ENCODE measurements around the gene KDM1B.

Gene KDM1B

DNA sequence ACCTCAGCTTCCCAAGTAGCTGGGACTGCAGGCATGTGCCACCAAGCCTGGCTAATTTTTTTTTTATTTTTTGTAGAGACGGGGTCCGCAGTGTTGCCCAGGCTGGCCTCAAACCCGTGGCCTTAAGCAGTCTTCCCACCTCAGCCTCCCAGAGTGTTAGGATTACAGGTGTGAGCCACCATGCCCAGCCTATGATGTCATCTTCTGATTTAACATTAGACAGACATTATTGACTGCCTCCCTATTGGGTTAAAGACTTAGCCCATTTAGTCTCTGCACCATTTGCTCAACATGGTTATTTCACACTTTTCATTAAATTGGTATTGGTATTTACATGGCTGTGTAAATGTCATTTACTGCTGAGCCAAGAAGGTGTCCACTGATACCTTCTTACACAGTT, 63.0 kb downstream of the KDM1B start:
- no peak for TF ChIP-seq FOXP2 (optimal IDR thresholded peaks at IDR 0.05; ENCODE audit: borderline replicate concordance, extremely low read depth, extremely low read length, insufficient read depth)
- TF ChIP-seq, protein P1, sequence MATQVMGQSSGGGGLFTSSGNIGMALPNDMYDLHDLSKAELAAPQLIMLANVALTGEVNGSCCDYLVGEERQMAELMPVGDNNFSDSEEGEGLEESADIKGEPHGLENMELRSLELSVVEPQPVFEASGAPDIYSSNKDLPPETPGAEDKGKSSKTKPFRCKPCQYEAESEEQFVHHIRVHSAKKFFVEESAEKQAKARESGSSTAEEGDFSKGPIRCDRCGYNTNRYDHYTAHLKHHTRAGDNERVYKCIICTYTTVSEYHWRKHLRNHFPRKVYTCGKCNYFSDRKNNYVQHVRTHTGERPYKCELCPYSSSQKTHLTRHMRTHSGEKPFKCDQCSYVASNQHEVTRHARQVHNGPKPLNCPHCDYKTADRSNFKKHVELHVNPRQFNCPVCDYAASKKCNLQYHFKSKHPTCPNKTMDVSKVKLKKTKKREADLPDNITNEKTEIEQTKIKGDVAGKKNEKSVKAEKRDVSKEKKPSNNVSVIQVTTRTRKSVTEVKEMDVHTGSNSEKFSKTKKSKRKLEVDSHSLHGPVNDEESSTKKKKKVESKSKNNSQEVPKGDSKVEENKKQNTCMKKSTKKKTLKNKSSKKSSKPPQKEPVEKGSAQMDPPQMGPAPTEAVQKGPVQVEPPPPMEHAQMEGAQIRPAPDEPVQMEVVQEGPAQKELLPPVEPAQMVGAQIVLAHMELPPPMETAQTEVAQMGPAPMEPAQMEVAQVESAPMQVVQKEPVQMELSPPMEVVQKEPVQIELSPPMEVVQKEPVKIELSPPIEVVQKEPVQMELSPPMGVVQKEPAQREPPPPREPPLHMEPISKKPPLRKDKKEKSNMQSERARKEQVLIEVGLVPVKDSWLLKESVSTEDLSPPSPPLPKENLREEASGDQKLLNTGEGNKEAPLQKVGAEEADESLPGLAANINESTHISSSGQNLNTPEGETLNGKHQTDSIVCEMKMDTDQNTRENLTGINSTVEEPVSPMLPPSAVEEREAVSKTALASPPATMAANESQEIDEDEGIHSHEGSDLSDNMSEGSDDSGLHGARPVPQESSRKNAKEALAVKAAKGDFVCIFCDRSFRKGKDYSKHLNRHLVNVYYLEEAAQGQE (IDR thresholded peaks at IDR 0.05; ENCODE audit: insufficient read depth in 1 of 2, low read depth in 2 of 2, low read length in 2 of 2): no peak
- TF ChIP-seq SIN3A (IDR thresholded peaks at IDR 0.05; ENCODE audit: borderline replicate concordance, insufficient read depth, low read length): no peak
- no peak for TF ChIP-seq POLR2AphosphoS5 (IDR thresholded peaks at IDR 0.05; ENCODE audit: low read depth, low read length)
- TF ChIP-seq TAF1 (IDR thresholded peaks at IDR 0.05; ENCODE audit: borderline replicate concordance, insufficient read depth, low read length): no peak

DNA sequence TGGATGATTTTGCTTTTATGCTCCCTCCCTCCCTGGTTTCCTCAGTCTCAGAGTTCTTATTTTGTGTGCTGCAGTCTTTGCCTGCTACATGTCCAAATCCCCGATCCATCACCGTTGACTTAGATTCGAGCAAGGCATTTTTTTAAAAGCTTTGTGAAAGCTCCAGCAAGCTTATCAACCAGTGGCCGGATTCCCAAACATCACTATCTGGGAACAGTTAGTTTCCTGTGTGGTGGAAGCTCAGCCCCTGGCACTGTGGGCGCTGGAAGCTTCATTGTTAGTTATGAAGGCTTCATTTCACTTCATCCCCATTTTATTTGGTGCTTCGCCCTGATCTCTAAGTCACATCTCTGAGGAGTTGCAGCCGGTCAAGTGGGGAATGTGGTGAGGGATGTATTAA, 64.4 kb downstream of the KDM1B start:
- TF ChIP-seq, protein P1 (IDR thresholded peaks at IDR 0.05; ENCODE audit: insufficient read depth in 1 of 2, low read depth in 2 of 2, low read length in 2 of 2): no peak
- TF ChIP-seq FOXP2 (optimal IDR thresholded peaks at IDR 0.05; ENCODE audit: borderline replicate concordance, extremely low read depth, extremely low read length, insufficient read depth) (no peak), SIN3A (IDR thresholded peaks at IDR 0.05; ENCODE audit: borderline replicate concordance, insufficient read depth, low read length) (no peak)

DNA sequence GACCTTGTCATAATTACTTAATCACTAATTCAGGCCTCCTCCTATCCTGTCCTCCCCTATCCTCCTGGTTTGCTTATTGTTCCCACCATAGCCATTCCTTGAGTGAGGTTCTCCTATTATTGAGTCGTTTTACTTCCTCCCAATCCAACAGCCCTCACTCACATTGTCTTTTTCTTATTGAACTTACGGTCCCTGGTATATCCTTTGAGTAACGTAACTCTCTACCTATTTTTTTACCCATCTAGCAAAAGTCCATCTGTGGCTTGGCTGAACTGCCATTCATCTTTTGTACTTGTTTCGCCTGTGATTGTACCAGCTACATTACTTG, 66.0 kb downstream of the KDM1B start:
- TF ChIP-seq SIN3A (IDR thresholded peaks at IDR 0.05; ENCODE audit: borderline replicate concordance, insufficient read depth, low read length) (no peak), POLR2AphosphoS5 (IDR thresholded peaks at IDR 0.05; ENCODE audit: low read depth, low read length) (no peak), TAF1 (IDR thresholded peaks at IDR 0.05; ENCODE audit: borderline replicate concordance, insufficient read depth, low read length) (no peak), FOXP2 (optimal IDR thresholded peaks at IDR 0.05; ENCODE audit: borderline replicate concordance, extremely low read depth, extremely low read length, insufficient read depth) (no peak)
- TF ChIP-seq, protein P1 (IDR thresholded peaks at IDR 0.05; ENCODE audit: insufficient read depth in 1 of 2, low read depth in 2 of 2, low read length in 2 of 2): no peak

- TF ChIP-seq POLR2AphosphoS5 (IDR thresholded peaks at IDR 0.05; ENCODE audit: low read depth, low read length) (no peak), SIN3A (IDR thresholded peaks at IDR 0.05; ENCODE audit: borderline replicate concordance, insufficient read depth, low read length) (no peak), FOXP2 (optimal IDR thresholded peaks at IDR 0.05; ENCODE audit: borderline replicate concordance, extremely low read depth, extremely low read length, insufficient read depth) (no peak), TAF1 (IDR thresholded peaks at IDR 0.05; ENCODE audit: borderline replicate concordance, insufficient read depth, low read length) (no peak)
- TF ChIP-seq, protein P1 (IDR thresholded peaks at IDR 0.05; ENCODE audit: insufficient read depth in 1 of 2, low read depth in 2 of 2, low read length in 2 of 2): no peak
Measured at GRCh38 chr6:18234564-18234963, 79.3 kb downstream of the KDM1B start.

DNA sequence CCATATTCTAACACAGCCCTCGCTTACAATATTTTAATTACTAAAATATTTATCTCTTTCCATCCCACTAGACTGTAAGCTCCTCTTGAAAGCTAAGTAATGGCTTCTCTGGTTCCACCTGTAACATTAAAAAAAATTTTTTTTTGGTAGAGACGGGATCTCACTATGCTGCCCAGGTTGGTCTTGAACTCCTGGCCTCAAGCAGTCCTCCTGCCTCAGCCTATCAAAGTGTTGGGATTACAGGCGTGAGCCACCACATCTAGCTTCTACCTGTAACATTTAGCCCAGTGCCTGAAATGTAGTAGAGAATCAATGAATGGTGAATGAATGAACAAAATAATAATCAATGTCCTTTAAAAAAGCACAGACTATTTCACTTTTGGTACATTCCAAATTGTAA, 80.3 kb downstream of the KDM1B start:
- no peak for TF ChIP-seq SIN3A (IDR thresholded peaks at IDR 0.05; ENCODE audit: borderline replicate concordance, insufficient read depth, low read length)
- TF ChIP-seq, protein P1 (IDR thresholded peaks at IDR 0.05; ENCODE audit: insufficient read depth in 1 of 2, low read depth in 2 of 2, low read length in 2 of 2): no peak
- no peak for TF ChIP-seq FOXP2 (optimal IDR thresholded peaks at IDR 0.05; ENCODE audit: borderline replicate concordance, extremely low read depth, extremely low read length, insufficient read depth)
- TF ChIP-seq POLR2AphosphoS5 (IDR thresholded peaks at IDR 0.05; ENCODE audit: low read depth, low read length): no peak
- no peak for TF ChIP-seq TAF1 (IDR thresholded peaks at IDR 0.05; ENCODE audit: borderline replicate concordance, insufficient read depth, low read length)
